Natural killer cell (primary cell): ENCODE results near the gene CFC1B. TPM values are rescaled to one million over a fixed set of nuclear protein-coding genes. Genes with fewer than 3 reads are reported as not detected.
"Not testable (repeated sequence)": the region's sequence is repeated elsewhere in the genome, so short reads cannot be mapped to it uniquely, and the experiment has no call there.

Experiments
- ATAC-seq, 3 donors: fragments of 150-1000 bp in 2 of 3; fragments of 200-7000 bp in 1 of 3; cut with Tn5 transposase; 1 replicate in 1 of 3; 2 replicates in 2 of 3; pipeline ENCODE4 v1.10.0; 2021; ENCODE audit warnings: mild to moderate bottlenecking in 2 of 3, moderate library complexity in 2 of 3
- DNase-seq, 2 donors: peaks; one replicate each; pipeline versions ENCODE4 v3.0.0 to v3.0.0-alpha.2; 2013 to 2021; ENCODE audit warnings: mixed read lengths in 1 of 2
- H3K27ac ChIP-seq: one replicate; pipeline ENCODE4 v1.5.1; 2013; ENCODE audit warnings: mild to moderate bottlenecking, low read length
- H3K27me3 ChIP-seq: one replicate; pipeline ENCODE4 v1.6.1; 2013; ENCODE audit warnings: low read length; ENCODE audit not compliant: control insufficient read depth, insufficient read depth
- H3K36me3 ChIP-seq: one replicate; pipeline ENCODE4 v1.6.1; 2013; ENCODE audit warnings: low read length; ENCODE audit not compliant: control insufficient read depth, insufficient read depth
- H3K4me1 ChIP-seq: one replicate; pipeline ENCODE4 v1.6.1; 2013; ENCODE audit warnings: low read length; ENCODE audit not compliant: control insufficient read depth, insufficient read depth
- H3K4me3 ChIP-seq: one replicate; pipeline ENCODE4 v1.5.1; 2013; ENCODE audit warnings: low read length
- H3K9me3 ChIP-seq: one replicate; pipeline ENCODE4 v1.6.1; 2013; ENCODE audit warnings: low read length; ENCODE audit not compliant: control insufficient read depth, insufficient read depth
- H3K27ac Mint-ChIP-seq, 2 donors: one replicate each; pipeline ENCODE4 v1.8.0; 2022; ENCODE audit warnings: mild to moderate bottlenecking in 2 of 2, mixed read lengths in 2 of 2, moderate library complexity in 1 of 2
- H3K27me3 Mint-ChIP-seq, 2 donors: one replicate each; pipeline ENCODE4 v1.8.0; 2022; ENCODE audit warnings: low read depth in 2 of 2, mixed read lengths in 2 of 2
- H3K36me3 Mint-ChIP-seq: one replicate; pipeline ENCODE4 v1.8.0; 2022; ENCODE audit warnings: mixed read lengths
- H3K4me1 Mint-ChIP-seq, 2 donors: one replicate each; pipeline ENCODE4 v1.8.0; 2022; ENCODE audit warnings: mixed read lengths in 2 of 2
- H3K4me3 Mint-ChIP-seq: one replicate; pipeline ENCODE4 v1.8.0; 2022; ENCODE audit warnings: mild to moderate bottlenecking, moderate library complexity, mixed read lengths
- H3K9me3 Mint-ChIP-seq, 2 donors: one replicate each; pipeline ENCODE4 v1.8.0; 2022; ENCODE audit warnings: mixed read lengths in 2 of 2
- WGBS: methylation state at CpG from one replicate; pipeline ENCODE4 v1.1.7; 2013; ENCODE audit warnings: missing lambda C conversion rate; ENCODE audit not compliant: insufficient coverage; 5-methylcytosine and 5-hydroxymethylcytosine counted together
- intact Hi-C: fragments of 100-400 bp; cut with micrococcal nuclease; formaldehyde crosslinking; loops from one replicate; pipeline ENCODE4 v1.14.2; 2022
- total RNA-seq, 4 donors: library from RNA; stranded (reverse); fragments of 120-200 nt in 1 of 4; gene quantifications; one replicate each; pipeline versions ENCODE4 v1.2.3 to v1.2.4, GENCODE V29; 2013 to 2022

CFC1B gene
- not detected for total RNA-seq
- not detected for total RNA-seq (2013)

GRCh38 chr2:130520992-130521391, at the start of gene CFC1B:
Gene CFC1B, plus strand, starts transcription at chr2:130521222. Its CDS starts 263 bp downstream, at chr2:130521485.
- H3K4me3 ChIP-seq, H3K4me1 ChIP-seq, H3K9me3 Mint-ChIP-seq, H3K4me3 Mint-ChIP-seq, DNase-seq, H3K27ac Mint-ChIP-seq, intact Hi-C loops, H3K4me1 Mint-ChIP-seq, H3K27me3 ChIP-seq, H3K36me3 Mint-ChIP-seq, H3K27me3 Mint-ChIP-seq, ATAC-seq, H3K27ac ChIP-seq, H3K9me3 ChIP-seq, H3K36me3 ChIP-seq: not testable (repeated sequence)
- no CpG with 5 or more reads among the region's 7 CpGs for WGBS

- WGBS = no CpG with 5 or more reads among the region's 4 CpGs
- H3K4me1 Mint-ChIP-seq, intact Hi-C loops, H3K4me3 Mint-ChIP-seq, DNase-seq, H3K27me3 Mint-ChIP-seq, ATAC-seq, H3K36me3 ChIP-seq, H3K4me3 ChIP-seq, H3K27me3 ChIP-seq, H3K27ac ChIP-seq, H3K9me3 Mint-ChIP-seq, H3K4me1 ChIP-seq, H3K27ac Mint-ChIP-seq, H3K36me3 Mint-ChIP-seq, H3K9me3 ChIP-seq: not testable (repeated sequence)
These were observed 29.9 kb upstream of the CFC1B start for GRCh38 chr2:130491073-130491472.

- H3K9me3 ChIP-seq, H3K27me3 ChIP-seq, DNase-seq, H3K27me3 Mint-ChIP-seq, H3K4me1 ChIP-seq, ATAC-seq, H3K9me3 Mint-ChIP-seq, H3K4me3 ChIP-seq, H3K4me3 Mint-ChIP-seq, H3K36me3 ChIP-seq, H3K27ac ChIP-seq, H3K27ac Mint-ChIP-seq, H3K4me1 Mint-ChIP-seq, intact Hi-C loops, H3K36me3 Mint-ChIP-seq: not testable (repeated sequence)
- WGBS = no CpG with 5 or more reads among the region's 13 CpGs
These were observed 11.8 kb upstream of the CFC1B start, which contains the start of gene POTEI for GRCh38 chr2:130509228-130509627. Gene POTEI, minus strand, starts transcription at chr2:130509328. Its CDS starts 93 bp downstream, at chr2:130509235.

GRCh38 chr2:130510807-130511746, 9.9 kb upstream of the CFC1B start:
- ATAC-seq, DNase-seq, H3K9me3 ChIP-seq: not testable (repeated sequence)

GRCh38 chr2:130511747-130512451, 9.1 kb upstream of the CFC1B start:
- H3K27ac Mint-ChIP-seq, H3K4me3 Mint-ChIP-seq, intact Hi-C loops, H3K4me3 ChIP-seq, H3K27me3 Mint-ChIP-seq, H3K36me3 Mint-ChIP-seq, H3K36me3 ChIP-seq, H3K9me3 Mint-ChIP-seq, H3K4me1 Mint-ChIP-seq, H3K4me1 ChIP-seq, H3K27ac ChIP-seq, ATAC-seq, H3K27me3 ChIP-seq, H3K9me3 ChIP-seq, DNase-seq: not testable (repeated sequence)
- WGBS = 92% methylated on average over 3 of the region's 17 CpGs

More at GRCh38 chr2:130510807-130511746, 9.9 kb upstream of the CFC1B start:
- H3K4me1 ChIP-seq, H3K36me3 ChIP-seq, H3K27ac ChIP-seq, H3K4me1 Mint-ChIP-seq, H3K4me3 Mint-ChIP-seq, H3K36me3 Mint-ChIP-seq, intact Hi-C loops, H3K9me3 Mint-ChIP-seq, H3K27me3 ChIP-seq, H3K27me3 Mint-ChIP-seq, H3K4me3 ChIP-seq, H3K27ac Mint-ChIP-seq: not testable (repeated sequence)
- no CpG with 5 or more reads among the region's 31 CpGs for WGBS

GRCh38 chr2:130518516-130519106, 2.4 kb upstream of the CFC1B start:
- WGBS = no CpG with 5 or more reads among the region's 12 CpGs
- H3K4me1 Mint-ChIP-seq, H3K9me3 Mint-ChIP-seq, H3K27me3 ChIP-seq, intact Hi-C loops, H3K27me3 Mint-ChIP-seq, H3K4me3 ChIP-seq, H3K4me1 ChIP-seq, ATAC-seq, H3K9me3 ChIP-seq, H3K36me3 ChIP-seq, H3K27ac Mint-ChIP-seq, H3K36me3 Mint-ChIP-seq, H3K27ac ChIP-seq, DNase-seq, H3K4me3 Mint-ChIP-seq: not testable (repeated sequence)

GRCh38 chr2:130522390-130522789, 1.4 kb downstream of the CFC1B start:
- H3K27me3 ChIP-seq, intact Hi-C loops, H3K4me3 Mint-ChIP-seq, H3K9me3 ChIP-seq, DNase-seq, H3K36me3 Mint-ChIP-seq, H3K27ac Mint-ChIP-seq, H3K4me1 ChIP-seq, H3K27ac ChIP-seq, H3K36me3 ChIP-seq, H3K4me3 ChIP-seq, H3K4me1 Mint-ChIP-seq, H3K9me3 Mint-ChIP-seq, H3K27me3 Mint-ChIP-seq: not testable (repeated sequence)
- peak in 1 of 3 donors; percentile 51 for ATAC-seq
- no CpG with 5 or more reads among the region's 23 CpGs for WGBS
